ENCODE measurements around the gene NT5M.

NT5M gene

GRCh38 chr17:17303847-17304490 lies 796 bp downstream of the NT5M start:
- DNase-seq (ENCODE audit: low read depth): no peak

DNA sequence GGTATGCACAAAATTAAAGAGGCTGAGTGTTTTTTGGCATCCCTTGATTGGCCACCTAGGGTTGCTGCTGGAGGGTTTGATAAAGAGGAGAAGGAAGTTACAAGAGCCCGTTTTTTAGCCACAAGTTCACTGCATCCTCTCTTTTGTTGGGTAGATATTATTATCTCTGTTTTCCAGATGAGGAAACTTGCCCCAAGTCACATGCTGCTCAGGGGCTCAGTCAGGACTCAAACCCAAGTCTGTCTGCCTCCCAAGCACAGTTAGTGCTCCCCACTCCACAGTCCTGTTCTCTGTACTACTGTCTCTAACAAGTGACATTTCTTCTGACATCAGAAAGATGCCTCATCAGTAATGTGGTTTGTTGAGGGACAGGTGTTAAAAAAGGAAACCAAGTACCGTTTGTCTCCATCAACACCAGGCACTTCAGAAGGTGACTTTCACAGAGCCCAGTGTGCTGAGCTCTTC lies 1.4 kb downstream of the NT5M start:
- DNase-seq (ENCODE audit: low read depth): no peak

- no peak for DNase-seq (ENCODE audit: low read depth)
Measured at GRCh38 chr17:17305281-17305801, 2.2 kb downstream of the NT5M start.

GRCh38 chr17:17309356-17309755 lies 6.2 kb downstream of the NT5M start:
- DNase-seq (ENCODE audit: low read depth): no peak

DNA sequence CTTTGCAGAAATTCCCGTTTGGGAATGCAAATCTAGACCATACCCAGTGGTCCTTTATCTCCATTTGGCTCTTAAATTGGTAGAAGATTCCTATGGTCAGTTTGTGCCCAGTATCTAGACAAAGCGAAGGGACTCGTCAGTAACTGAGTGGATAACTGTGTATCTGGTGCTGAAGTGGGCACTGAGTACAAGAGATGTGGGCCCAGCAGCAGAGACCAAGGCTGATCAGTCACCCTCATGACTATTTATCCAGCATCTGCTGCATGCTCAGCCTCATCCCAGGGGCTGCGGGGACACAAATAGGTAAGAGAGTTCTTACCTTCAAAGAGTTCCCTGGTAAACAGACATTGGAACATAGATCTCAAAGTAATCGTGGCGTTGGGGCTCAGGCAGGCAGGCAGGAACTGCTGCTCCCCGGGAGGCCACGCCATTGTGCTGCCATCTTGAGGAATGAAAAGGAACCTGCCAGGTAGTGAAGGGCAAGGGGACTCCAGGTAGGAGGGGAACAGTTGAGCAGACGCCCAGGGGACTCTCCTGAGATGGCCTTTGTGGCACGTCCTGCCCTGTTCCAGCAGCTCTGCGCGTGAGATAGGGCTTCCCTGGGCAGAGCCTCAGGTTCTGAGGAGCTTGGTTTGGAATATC lies 10.3 kb downstream of the NT5M start:
- DNase-seq (ENCODE audit: low read depth): peak; percentile 34

DNA sequence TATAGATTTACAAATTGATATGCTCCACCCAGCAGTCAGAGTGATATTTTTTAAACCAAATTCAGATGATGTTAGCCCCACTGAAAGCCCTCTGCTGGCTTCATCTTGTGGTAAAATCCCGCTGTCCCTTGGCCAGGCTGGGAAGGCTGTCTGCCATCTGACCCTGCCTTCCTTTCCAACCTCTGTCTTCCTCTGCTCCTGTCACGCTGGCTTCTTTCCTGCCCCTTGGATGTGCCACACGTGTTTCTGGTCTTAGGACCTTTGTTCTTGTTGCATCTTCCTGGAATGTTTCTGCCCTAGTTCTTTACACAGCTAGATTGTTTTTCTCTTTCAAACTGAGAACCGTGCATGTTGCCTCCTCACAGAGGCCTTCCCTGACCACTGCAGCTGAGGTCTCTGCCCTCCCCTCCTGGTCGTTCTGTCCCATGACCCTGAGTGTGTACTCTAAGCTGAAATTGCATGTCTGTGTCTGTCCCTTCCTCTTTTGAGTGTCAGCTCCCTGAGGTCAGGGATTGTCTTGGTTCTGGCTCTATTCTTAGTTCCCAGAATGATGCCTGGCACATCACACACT lies 11.4 kb downstream of the NT5M start:
- DNase-seq (ENCODE audit: low read depth): no peak

DNA sequence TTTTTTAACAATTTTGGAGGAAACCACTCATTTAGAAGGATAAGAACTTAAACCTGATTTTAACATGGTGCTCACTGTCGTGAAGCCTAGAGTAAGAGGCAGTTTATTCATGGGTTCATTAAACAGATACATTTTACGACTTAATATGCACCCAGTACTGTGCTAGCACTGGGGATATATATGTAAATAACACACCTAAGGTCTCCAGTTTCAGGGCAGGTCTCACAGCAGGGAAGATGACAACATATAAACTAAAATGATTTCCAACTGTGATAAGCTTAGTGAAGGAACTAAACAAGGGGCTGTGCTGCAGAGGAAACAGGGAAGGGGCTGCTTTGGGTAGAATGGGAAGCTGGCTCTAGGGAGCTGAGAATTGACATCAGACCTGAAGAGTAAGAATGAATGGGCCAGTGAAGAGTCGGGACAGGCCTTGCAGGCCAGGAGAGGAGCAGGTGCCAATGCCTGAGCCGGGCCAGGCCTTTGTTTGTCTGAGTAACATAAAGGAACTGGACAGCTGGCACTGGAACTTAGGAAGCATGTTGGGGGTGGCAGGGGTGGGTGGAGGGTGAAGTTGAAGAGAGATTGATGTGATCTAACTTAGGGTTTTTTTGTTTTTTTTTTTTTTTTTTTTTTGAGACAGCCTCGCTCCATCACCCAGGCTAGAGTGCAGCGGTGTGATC lies 12.1 kb downstream of the NT5M start:
- DNase-seq (ENCODE audit: low read depth): no peak

GRCh38 chr17:17320188-17320910 lies 17.2 kb downstream of the NT5M start:
- no peak for DNase-seq (ENCODE audit: low read depth)

DNA sequence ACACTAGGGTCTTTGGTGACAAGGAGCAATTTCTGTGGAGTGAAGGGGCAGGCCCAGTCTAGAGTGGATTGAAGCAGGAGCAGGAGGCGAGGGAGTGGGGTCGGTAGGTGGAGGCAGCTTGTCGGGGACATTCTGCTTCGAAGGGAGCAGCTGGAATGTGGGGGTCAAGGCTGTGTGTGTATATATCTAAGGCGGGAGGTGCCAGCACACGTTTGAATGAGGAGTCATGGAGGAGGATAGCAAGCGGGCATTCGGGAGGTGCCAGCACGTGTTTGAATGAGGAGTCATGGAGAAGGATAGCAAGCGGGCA lies 17.7 kb downstream of the NT5M start:
- no peak for DNase-seq (ENCODE audit: low read depth)

- no peak for DNase-seq (ENCODE audit: low read depth)
Measured at GRCh38 chr17:17321356-17322025, 18.3 kb downstream of the NT5M start.

DNA sequence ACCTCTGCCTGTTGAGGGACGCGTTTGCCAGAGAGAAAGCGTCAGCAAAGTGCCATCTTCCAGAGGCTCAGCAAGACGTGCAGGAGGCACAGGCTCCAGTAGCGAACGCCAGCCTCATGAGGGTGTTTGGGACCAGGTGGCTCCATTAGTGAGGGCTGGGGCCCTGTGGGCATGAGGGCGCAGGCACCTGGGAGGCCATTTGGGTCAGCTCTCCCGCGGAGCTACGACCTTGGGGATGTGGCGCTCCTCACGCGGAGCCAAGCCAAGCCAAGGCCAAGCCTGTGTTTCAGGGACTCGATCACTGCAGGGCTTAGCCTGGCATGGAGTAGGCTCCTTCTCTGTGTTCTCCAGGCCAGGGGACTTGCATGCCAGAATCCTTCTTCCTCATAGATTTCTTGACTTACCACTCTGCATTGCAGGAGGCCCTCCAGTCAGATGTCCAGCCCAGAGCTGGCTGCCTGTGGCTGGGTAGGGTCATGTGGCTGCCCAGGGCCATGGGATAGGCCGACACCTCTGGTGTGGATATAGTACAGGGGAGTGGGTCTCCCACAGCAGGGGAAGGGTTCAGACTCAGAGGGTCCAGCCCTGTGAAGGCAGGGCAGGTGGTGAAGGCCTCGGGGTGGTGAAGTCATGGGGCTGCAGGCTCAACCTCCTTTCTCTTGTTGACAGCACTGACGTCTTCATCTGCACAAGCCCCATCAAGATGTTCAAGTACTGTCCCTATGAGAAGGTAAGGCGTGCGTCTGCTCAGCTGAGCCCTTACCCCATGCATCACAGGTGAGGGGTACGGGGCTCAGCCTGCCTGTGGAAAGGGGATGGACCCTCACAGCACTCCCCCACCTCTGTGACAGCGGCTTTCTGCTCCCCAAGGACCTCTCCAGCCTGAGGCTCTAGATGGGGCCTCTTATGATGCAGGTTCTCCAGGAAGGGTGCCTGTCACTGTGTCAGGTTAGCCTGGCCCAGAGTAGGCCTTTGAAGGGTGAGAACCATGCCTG lies 19.6 kb downstream of the NT5M start:
- no peak for DNase-seq (ENCODE audit: low read depth)

DNA sequence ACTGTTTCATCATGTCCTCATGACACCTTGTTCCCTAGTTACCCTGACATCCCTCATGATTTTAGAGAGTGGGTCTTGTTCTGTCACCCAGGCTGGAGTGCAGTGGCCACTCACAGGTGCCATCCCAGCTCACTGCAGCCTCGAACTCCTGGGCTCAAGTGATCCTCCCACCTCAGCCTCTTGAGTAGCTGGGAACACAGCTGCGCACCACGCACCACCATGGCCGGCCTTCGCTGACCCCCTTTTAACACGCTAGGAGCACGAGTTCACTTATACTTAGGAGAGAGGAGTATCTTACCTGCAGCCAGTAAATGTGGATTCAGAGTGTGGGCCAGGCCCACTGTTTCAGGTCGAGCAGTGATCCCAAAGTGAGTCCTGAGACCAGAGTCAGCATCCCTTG lies 21.4 kb downstream of the NT5M start:
- DNase-seq (ENCODE audit: low read depth): no peak

GRCh38 chr17:17325228-17325627 lies 22.1 kb downstream of the NT5M start:
- no peak for DNase-seq (ENCODE audit: low read depth)

DNA sequence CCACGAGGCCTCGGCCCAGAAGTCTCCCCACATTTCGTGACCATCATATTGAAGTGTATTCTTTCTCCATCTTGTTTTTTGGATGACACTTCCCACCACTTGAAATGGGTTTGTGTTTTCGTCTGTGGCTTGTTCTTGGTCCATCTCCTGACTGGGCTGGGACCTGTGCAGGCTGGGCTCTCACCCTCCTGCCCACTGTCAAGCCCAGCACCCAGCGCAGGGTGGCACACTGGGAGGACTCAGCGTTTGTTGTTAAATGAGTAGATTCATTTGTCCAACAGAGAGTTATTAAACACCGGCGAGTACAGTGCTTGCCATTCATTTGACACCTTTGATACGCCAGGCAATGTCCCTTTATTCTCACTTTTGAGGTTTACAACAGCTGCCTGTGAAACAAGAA lies 22.6 kb downstream of the NT5M start:
- no peak for DNase-seq (ENCODE audit: low read depth)

DNA sequence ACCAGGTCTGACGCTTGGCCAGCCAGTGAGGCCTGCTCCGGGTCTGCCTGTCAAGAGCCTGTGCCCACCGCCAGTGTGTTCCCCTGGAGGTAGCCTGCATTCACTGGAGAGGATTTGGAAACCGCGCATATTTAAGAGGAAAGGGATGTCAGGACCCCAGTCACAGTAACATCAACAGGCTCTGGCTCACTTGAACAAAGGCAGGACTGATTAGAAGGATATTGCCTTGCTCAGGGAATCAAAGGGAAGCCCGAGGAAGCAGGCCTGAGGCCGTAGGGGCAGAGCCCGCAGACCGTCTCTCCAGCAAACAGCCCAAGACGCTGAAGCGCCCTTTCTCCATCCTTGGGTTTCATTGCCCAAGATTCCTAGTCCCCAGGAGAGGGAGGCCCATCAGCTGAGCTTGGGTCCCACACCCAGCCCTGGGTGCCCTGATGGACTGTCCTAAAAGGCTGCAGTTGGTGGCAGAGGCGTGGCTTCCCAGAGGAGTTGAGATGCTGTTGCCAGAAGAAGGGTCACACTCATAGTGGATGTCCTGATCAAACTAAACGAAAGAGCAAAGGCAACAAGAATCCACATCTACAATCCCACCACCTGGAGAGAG lies 23.2 kb downstream of the NT5M start:
- DNase-seq (ENCODE audit: low read depth): no peak

DNA sequence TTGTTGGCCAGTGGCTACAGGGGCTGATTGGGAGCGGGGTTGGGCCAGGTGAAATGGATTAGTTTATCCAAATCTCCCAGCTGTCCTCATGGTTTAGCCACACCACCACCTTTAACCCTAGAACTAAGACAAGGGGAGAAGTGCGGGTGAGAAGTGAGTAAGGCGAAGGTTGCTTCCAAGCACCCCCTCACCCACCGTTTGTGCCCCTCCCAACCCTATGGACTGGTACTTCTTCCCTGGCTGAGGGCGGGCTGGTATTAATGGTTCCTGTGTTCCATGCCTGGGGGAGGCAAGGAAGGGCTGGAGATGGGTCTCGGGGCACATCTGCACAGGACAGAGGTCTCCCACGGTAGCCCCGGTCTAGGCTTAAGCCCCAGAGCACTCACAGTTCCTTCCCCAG lies 25.1 kb downstream of the NT5M start:
- no peak for DNase-seq (ENCODE audit: low read depth)

- DNase-seq (ENCODE audit: low read depth): no peak
Measured at GRCh38 chr17:17341452-17341851, 38.3 kb downstream of the NT5M start.

DNA sequence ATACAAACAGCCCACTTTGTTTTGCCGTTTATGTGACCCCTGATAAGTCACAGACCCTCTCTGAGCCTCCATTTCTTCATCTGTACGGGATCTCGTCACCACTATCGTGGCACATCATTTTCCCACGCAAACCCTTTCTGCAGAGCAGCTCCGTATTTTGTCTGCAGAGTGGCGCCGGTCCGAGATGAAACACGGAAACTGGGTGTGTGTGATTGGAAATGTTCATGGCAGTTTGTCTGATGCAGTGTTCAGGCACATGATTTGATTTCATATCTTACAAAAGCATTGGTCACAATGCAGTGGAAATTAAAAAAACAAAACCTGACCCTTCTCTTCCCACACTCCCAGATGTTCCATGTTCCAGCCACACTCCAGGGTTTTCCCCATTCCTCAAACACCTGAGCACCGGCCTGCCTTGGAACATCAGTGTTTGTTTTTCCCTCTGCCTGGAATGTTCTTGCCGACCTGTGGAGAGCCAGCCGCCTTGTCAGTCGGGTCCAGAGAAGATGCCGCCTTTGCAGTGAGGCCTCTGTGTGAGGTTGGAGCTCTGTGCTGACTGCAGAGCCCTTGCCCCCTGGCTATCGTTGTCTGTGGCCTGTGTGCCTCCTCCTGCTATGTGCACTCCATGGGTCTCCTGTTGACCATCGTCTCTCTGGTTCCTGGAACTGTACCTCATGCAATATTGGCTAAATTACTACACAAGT lies 39.2 kb downstream of the NT5M start:
- no peak for DNase-seq (ENCODE audit: low read depth)

DNA sequence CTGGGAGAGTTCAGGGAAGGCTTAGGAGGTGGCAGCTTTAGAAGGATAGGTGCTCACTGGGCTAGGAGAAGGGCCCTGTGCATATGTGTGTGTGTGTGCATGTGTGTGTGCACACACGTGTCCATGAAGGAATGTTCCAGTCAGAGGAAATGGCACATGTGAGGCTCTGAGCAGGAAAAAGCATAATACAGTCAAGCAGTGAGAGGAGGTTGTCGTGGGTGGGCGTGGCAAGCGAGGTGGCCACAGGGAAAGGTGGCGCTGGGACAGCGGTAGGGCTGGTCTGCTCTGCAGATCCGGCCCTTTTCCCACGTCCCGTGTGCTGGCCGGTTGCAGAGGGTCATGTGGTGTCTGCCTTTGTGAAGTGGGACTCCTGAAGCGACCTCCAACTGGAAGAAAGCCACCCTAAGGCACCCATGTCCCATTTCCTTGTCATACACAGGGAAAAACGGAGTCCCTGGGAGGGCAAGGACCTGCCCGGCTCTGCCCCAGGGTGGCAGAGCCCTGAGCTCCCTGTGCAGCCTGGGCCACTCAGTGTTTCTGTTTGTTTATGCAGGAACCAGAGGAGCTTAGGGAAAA lies 40.1 kb downstream of the NT5M start:
- no peak for DNase-seq (ENCODE audit: low read depth)

Data from stimulated activated CD8-positive, alpha-beta memory T cell treated with anti-CD3 and anti-CD28 coated beads, Interleukin-4, amount 100 ng/mL, for 24 hours (primary cell).